ENCODE measurements around the gene SMURF1. TPM values are rescaled to one million over a fixed set of nuclear protein-coding genes. Genes with fewer than 3 reads are reported as not detected.

Gene SMURF1
- total and polyA plus RNA-seq, 4 donors, result 2.9 to 16.8 (median 5.9) TPM

DNA sequence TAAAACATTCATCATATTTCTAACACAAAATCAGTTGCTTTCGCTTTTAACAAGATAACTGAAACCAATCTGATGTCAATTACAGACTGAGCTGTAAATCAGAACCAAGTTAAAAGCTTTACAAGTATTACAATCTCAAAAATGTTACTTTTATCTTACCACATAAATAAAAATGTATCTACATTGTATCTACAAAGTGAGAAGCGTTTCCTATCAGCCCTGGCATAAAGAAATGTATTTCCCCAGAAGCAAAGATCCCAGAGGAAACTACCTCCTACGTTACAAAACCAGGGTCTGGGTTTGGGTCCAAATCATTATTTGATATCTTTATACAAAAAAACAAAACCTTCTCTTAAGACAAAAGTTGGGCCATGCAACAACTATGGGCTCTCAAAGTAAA lies 2.6 kb downstream of the SMURF1 start:
- no peaks in the 10 kb centered on the region for H3K9me3 ChIP-seq (ENCODE audit: control insufficient read depth in 4 of 4, low read length in 3 of 4)
- H3K36me3 ChIP-seq (ENCODE audit: control insufficient read depth in 4 of 4, insufficient read depth in 3 of 4, low read depth in 1 of 4, low read length in 3 of 4), result no peaks in the 10 kb centered on the region
- DNase-seq (ENCODE audit: low spot score), result no peak
- H3K27ac ChIP-seq (ENCODE audit: low read depth in 1 of 2, low read length in 2 of 2), result peak overlapping the region; percentile 75 to 84
- H3K4me3 ChIP-seq (ENCODE audit: low read depth in 1 of 3, low read length in 3 of 3), result peak overlapping the region in 2 of 3 donors; percentile 27 to 43
- H3K27me3 ChIP-seq (ENCODE audit: control insufficient read depth in 4 of 4, insufficient read depth in 4 of 4, low read length in 3 of 4), result no peaks in the 10 kb centered on the region
- TF ChIP-seq YY1 (IDR thresholded peaks at IDR 0.05), result no peak
- no peak for TF ChIP-seq SP1 (IDR thresholded peaks at IDR 0.05)
- TF ChIP-seq, protein P1, sequence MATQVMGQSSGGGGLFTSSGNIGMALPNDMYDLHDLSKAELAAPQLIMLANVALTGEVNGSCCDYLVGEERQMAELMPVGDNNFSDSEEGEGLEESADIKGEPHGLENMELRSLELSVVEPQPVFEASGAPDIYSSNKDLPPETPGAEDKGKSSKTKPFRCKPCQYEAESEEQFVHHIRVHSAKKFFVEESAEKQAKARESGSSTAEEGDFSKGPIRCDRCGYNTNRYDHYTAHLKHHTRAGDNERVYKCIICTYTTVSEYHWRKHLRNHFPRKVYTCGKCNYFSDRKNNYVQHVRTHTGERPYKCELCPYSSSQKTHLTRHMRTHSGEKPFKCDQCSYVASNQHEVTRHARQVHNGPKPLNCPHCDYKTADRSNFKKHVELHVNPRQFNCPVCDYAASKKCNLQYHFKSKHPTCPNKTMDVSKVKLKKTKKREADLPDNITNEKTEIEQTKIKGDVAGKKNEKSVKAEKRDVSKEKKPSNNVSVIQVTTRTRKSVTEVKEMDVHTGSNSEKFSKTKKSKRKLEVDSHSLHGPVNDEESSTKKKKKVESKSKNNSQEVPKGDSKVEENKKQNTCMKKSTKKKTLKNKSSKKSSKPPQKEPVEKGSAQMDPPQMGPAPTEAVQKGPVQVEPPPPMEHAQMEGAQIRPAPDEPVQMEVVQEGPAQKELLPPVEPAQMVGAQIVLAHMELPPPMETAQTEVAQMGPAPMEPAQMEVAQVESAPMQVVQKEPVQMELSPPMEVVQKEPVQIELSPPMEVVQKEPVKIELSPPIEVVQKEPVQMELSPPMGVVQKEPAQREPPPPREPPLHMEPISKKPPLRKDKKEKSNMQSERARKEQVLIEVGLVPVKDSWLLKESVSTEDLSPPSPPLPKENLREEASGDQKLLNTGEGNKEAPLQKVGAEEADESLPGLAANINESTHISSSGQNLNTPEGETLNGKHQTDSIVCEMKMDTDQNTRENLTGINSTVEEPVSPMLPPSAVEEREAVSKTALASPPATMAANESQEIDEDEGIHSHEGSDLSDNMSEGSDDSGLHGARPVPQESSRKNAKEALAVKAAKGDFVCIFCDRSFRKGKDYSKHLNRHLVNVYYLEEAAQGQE (IDR thresholded peaks at IDR 0.05), result no peak
- 25% methylated on average over 3 of the region's 3 CpGs for WGBS
- H3K4me1 ChIP-seq (ENCODE audit: control insufficient read depth in 4 of 4, insufficient read depth in 4 of 4, low read length in 3 of 4), result peaks cover 0 to 36% (median 26%) of the 10 kb centered on the region in 4 donors
- H3K9ac ChIP-seq (ENCODE audit: low read depth in 1 of 2, low read length in 2 of 2), result peak overlapping the region in 1 of 2 donors; percentile 79

DNA sequence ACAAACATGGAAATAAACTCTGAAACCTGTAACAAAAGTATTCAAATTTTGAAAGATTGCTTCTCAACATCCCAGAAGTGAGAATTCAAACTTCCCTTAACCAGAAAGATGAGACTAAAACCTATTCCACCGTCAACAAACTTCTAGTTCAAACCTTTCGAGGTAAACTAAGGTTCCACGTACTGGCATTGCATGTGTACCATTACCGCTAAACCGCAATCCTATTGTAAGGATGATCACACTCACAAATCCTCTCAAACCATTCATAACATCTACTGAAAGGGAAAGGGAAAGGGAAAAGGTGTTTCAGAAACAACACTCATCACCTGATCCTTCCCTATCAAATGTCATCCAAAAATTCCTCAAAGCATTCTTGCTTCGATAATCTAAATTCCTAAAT lies 3.1 kb downstream of the SMURF1 start:
- H3K9ac ChIP-seq (ENCODE audit: low read depth in 1 of 2, low read length in 2 of 2), result peak overlapping the region in 1 of 2 donors; percentile 79
- TF ChIP-seq EGR1 (IDR thresholded peaks at IDR 0.05; ENCODE audit: low read depth in 2 of 2) (no peak), HNF4A (conservative IDR thresholded peaks at IDR 0.05) (no peak), YY1 (IDR thresholded peaks at IDR 0.05) (no peak), HNF4G (IDR thresholded peaks at IDR 0.05) (no peak), FOXA2 (IDR thresholded peaks at IDR 0.05) (no peak)
- no peaks in the 10 kb centered on the region for H3K27me3 ChIP-seq (ENCODE audit: control insufficient read depth in 4 of 4, insufficient read depth in 4 of 4, low read length in 3 of 4)
- H3K4me1 ChIP-seq (ENCODE audit: control insufficient read depth in 4 of 4, insufficient read depth in 4 of 4, low read length in 3 of 4), result peaks cover 0 to 36% (median 26%) of the 10 kb centered on the region in 4 donors
- H3K4me3 ChIP-seq (ENCODE audit: low read depth in 1 of 3, low read length in 3 of 3), result peak overlapping the region in 1 of 3 donors; percentile 18
- peak overlapping the region; percentile 64 to 75 for H3K27ac ChIP-seq (ENCODE audit: low read depth in 1 of 2, low read length in 2 of 2)
- DNase-seq (ENCODE audit: low spot score), result no peak
- no peaks in the 10 kb centered on the region for H3K9me3 ChIP-seq (ENCODE audit: control insufficient read depth in 4 of 4, low read length in 3 of 4)
- WGBS, result 82% methylated on average over 6 of the region's 6 CpGs
- H3K36me3 ChIP-seq (ENCODE audit: control insufficient read depth in 4 of 4, insufficient read depth in 3 of 4, low read depth in 1 of 4, low read length in 3 of 4), result no peaks in the 10 kb centered on the region

GRCh38 chr7:99139036-99139435 lies 4.9 kb downstream of the SMURF1 start:
- Histone ChIP-seq H3K4me1 (ENCODE audit: control insufficient read depth in 4 of 4, insufficient read depth in 4 of 4, low read length in 3 of 4) (peaks cover 0 to 38% (median 30%) of the 10 kb centered on the region in 4 donors), H3K9ac (ENCODE audit: low read depth in 1 of 2, low read length in 2 of 2) (no peak overlapping the region)

More at GRCh38 chr7:99139036-99139435, 4.9 kb downstream of the SMURF1 start:
- H3K4me3 ChIP-seq (ENCODE audit: low read depth in 1 of 3, low read length in 3 of 3), result no peak overlapping the region
- no peak for DNase-seq (ENCODE audit: low spot score)
- no peak overlapping the region for H3K27ac ChIP-seq (ENCODE audit: low read depth in 1 of 2, low read length in 2 of 2)
- TF ChIP-seq, protein P2, sequence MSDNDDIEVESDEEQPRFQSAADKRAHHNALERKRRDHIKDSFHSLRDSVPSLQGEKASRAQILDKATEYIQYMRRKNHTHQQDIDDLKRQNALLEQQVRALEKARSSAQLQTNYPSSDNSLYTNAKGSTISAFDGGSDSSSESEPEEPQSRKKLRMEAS (IDR thresholded peaks at IDR 0.05), result no peak
- TF ChIP-seq YY1 (IDR thresholded peaks at IDR 0.05) (no peak), ATF3 (IDR thresholded peaks at IDR 0.05) (no peak), NR2F2 (IDR thresholded peaks at IDR 0.05) (no peak), JUND (IDR thresholded peaks at IDR 0.05) (no peak), TAF1 (conservative IDR thresholded peaks at IDR 0.05) (no peak), FOXA1 (IDR thresholded peaks at IDR 0.05) (no peak), EGR1 (IDR thresholded peaks at IDR 0.05; ENCODE audit: low read depth in 2 of 2) (no peak), RXRA (IDR thresholded peaks at IDR 0.05) (no peak), GABPA (IDR thresholded peaks at IDR 0.05 in 1 of 2, conservative IDR thresholded peaks at IDR 0.05 in 1 of 2) (no peak), HNF4G (IDR thresholded peaks at IDR 0.05) (no peak)
- TF ChIP-seq, protein P3, sequence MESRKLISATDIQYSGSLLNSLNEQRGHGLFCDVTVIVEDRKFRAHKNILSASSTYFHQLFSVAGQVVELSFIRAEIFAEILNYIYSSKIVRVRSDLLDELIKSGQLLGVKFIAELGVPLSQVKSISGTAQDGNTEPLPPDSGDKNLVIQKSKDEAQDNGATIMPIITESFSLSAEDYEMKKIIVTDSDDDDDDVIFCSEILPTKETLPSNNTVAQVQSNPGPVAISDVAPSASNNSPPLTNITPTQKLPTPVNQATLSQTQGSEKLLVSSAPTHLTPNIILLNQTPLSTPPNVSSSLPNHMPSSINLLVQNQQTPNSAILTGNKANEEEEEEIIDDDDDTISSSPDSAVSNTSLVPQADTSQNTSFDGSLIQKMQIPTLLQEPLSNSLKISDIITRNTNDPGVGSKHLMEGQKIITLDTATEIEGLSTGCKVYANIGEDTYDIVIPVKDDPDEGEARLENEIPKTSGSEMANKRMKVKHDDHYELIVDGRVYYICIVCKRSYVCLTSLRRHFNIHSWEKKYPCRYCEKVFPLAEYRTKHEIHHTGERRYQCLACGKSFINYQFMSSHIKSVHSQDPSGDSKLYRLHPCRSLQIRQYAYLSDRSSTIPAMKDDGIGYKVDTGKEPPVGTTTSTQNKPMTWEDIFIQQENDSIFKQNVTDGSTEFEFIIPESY (IDR thresholded peaks at IDR 0.05), result no peak
- TF ChIP-seq, protein P1 (IDR thresholded peaks at IDR 0.05), result no peak
- no peaks in the 10 kb centered on the region for H3K9me3 ChIP-seq (ENCODE audit: control insufficient read depth in 4 of 4, low read length in 3 of 4)
- no peaks in the 10 kb centered on the region for H3K36me3 ChIP-seq (ENCODE audit: control insufficient read depth in 4 of 4, insufficient read depth in 3 of 4, low read depth in 1 of 4, low read length in 3 of 4)
- no peaks in the 10 kb centered on the region for H3K27me3 ChIP-seq (ENCODE audit: control insufficient read depth in 4 of 4, insufficient read depth in 4 of 4, low read length in 3 of 4)
